Activated gamma-delta T cell treated with Interleukin-2 at 50 U/mL for 16 hours (primary cell): ENCODE results near the gene ANTXR2.
"Not testable (repeated sequence)": the region's sequence is repeated elsewhere in the genome, so short reads cannot be mapped to it uniquely, and the experiment has no call there.

Experiments used
- DNase-seq: peaks from one replicate; pipeline ENCODE4 v3.0.0-alpha.2; 2020

ANTXR2 gene

DNA sequence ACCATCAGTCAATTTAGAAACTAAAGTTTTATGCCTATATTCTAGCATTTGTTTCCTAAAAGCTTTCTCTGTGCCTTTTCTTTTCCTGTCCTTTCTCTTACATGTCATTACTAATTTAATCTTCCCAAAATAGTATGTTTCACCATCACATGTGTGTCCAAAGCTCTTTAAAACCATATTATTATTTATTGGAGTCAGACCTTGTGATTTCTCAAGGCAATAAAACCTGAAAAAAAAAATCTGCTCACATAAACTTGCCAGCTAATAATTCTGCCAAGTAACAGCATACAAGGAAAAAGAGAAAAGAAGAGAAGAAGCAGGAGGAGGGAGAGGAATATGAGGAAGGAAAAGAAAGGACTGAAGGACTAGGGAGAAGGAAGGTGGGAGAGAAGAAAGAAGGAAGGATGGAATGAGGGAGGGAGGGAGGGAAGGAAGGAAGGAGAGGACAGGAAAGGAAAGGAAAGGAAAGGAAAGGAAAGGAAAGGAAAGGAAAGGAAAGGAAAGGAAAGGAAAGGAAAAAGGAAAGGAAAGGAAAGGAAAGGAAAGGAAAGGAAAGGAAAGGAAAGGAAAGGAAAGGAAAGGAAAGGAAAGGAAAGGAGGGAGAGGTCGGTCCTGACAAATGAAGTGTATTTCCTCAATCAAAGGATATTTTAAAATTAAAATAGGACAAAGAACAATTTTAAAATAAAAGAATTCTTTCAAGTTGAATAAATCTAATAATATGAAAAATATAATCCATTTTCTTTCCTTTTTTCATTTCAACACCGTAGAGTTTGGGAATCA, 57.4 kb downstream of the ANTXR2 start:
- DNase-seq: no peak

- no peak for DNase-seq
Observed at GRCh38 chr4:80014531-80014930, 58.5 kb downstream of the ANTXR2 start.

- no peak for DNase-seq
Observed at GRCh38 chr4:80012291-80012690, 60.7 kb downstream of the ANTXR2 start.

GRCh38 chr4:80011636-80012236, 61.3 kb downstream of the ANTXR2 start:
- no peak for DNase-seq

DNA sequence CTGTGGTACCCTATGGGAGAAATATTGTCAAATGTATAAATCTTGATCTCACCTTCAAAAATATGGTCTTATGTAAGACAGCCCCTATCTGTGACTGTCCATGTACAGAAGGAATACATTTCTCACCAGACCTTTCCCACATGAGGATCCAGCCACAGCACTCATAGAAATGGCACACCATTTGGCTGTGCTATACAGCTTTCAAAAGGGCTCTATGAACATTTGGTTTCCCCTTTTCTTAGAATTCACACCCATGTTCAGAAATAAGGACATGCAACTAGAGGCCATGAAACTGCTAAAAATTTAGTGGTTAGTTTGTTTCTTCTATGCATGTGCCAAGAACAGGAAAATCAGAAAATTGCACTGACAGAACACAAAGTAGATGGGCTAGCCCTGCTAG, 62.7 kb downstream of the ANTXR2 start:
- DNase-seq: no peak

DNA sequence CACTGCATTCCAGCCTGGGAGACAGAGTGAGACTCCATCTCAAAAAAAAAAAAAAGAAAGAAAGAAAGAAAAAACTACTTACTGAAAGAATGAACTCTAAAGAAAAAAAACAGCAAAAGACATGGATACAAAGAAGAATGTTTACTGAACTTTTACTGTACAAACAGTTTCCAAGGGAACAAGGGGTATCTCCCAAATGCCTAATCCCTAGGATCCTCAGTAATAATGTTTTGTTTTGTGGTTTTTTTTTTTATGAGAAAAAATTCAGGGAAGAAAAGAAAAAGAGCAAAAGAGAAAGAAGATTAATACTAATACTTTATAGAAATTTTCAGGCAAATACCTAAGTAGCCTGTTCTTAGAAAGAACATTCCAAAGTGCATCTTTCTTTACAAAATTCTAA, 63.2 kb downstream of the ANTXR2 start:
- no peak for DNase-seq

DNA sequence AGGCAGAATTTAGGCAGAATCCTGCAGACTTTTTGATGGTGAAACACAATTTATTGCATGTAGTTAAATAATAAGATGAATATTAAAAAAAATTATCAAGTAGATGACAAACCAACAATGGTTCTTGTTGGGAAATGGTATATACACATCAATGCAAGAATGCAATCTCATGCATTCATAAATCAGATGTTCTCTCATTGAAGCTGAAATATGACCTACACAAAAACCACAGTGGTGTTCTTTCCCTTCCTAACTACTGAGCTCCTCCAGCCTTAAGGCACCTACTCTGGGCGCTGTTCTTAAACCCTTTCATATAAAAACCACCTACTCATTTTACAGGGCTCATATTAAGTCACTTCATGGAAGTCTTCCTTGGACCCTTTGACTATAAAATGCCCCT, 64.1 kb downstream of the ANTXR2 start:
- DNase-seq: no peak

- no peak for DNase-seq
Observed at GRCh38 chr4:80008351-80008750, 64.7 kb downstream of the ANTXR2 start.

DNA sequence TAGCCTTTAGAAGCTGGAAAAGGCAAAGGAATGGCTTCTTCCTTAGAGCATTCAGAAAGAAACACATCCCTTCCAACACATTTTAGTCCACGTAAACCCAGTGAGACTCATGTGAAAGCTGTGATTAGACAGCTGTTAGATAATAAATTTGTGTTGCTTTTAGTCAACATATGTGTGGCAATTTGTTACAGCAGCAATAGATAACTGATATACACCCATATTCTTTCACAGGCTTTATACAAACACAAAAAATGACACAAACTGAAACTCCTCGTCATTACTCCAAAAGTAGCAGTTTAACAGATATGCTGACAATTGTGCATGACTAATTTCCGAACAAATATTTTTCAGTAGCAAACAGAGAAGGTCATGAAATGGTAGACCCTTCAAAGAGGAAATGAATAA, 65.3 kb downstream of the ANTXR2 start:
- DNase-seq: no peak

DNA sequence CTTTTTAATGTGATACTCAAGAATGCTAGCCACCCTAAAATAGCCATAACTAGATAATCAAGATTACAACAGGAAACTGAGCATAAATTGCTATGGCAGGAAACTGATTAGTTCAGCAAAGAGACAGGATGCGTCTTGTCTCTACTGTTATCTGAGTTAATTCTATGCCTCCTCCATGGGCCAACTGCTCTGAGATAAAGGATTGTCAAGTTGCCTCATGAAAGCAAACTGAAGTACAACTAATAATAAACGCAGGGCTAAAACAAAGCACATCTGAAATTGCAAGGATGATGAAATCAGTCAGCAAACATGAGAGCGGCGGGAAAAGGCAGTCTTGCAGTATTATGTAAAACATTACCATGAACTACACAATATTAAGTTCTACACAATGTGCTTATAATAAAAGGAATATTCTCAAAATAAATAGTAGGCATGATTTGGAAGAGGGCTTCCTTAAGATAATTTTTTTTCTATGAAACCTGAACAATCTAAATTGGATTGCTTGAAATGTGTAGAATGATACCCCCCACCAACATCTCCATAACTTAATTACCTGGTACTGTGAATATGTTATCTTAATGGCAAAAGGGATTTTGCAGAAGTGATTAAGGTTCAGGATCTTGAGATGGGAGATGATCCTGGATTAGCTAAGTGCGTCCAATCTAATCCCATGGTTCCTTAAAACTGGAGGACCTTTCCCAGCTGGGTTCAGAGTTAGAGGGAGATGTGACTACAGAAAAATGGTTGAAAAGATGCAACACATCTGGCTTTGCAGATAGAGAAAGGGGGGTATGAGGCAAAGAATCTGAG, 65.9 kb downstream of the ANTXR2 start:
- DNase-seq: no peak

- DNase-seq: no peak
Observed at GRCh38 chr4:80005863-80006262, 67.2 kb downstream of the ANTXR2 start.

DNA sequence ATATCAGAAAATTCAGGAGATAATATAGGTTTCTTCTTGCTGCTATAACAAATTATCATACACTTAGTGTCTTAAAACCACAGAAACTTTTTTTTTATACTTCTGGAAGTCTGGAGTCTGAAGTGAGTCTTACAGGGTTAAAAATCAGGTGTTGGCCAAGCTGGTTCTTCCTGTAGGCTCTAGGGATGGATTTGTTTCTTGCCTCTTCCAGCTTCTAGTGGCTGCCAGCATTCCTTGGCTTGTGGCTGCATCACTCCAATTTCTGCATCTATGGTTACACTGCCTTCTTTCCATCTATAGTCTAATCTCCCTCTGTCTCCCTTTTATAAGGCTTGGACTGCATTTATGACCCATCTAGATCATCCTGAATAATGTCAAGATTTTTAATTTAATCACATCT, 68.7 kb downstream of the ANTXR2 start:
- DNase-seq: no peak

DNA sequence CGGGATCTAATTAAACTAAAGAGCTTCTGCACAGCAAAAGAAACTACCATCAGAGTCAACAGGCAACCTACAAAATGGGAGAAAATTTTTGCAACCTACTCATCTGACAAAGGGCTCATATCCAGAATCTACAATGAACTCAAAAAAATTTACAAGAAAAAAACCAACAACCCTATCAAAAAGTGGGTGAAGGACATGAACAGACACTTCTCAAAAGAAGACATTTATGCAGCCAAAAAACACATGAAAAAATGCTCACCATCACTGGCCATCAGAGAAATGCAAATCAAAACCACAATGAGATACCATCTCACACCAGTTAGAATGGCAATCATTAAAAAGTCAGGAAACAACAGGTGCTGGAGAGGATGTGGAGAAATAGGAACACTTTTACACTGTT, 70.5 kb downstream of the ANTXR2 start:
- not testable (repeated sequence) for DNase-seq

GRCh38 chr4:79999048-79999447, 74.0 kb downstream of the ANTXR2 start:
- not testable (repeated sequence) for DNase-seq

DNA sequence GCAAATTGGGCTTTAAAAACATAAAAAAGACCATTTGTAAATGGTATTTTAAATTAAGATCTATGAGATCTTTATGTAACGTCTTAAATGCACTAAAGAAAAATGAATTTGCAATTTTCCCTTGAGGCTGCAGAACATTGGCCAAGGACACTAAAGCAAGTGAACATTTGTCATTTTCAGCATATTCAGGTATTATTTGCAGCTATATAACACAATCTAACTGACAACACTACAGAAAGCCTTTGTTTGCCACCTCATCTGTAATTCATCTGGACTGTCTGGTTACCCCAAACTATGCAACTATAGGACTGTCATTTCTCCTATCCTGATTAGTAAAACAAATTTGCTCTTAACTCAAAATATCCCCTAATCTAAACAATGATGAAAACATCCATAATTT, 74.8 kb downstream of the ANTXR2 start:
- DNase-seq: no peak

- no peak for DNase-seq
Observed at GRCh38 chr4:79996851-79997250, 76.2 kb downstream of the ANTXR2 start.

DNA sequence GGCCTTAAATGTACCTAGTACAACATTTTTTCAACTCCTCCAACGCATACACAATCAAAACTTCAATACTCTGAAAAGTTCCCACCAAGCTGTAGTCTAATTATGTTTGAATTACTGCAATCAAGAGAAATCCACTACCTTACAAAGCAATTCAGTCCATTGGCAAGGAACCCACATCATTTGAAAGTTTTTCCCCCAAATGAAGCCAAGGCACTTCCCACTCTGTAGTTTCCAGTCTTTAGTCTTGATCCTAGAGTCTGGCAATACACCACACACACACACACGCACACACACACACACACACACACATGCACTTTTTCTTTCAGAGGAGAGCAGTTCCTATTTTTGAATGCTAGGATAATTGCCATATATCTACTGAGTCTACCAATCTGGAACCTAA, 79.6 kb downstream of the ANTXR2 start:
- DNase-seq: no peak

- no peak for DNase-seq
Observed at GRCh38 chr4:79991601-79992000, 81.4 kb downstream of the ANTXR2 start.

GRCh38 chr4:79991100-79991499, 81.9 kb downstream of the ANTXR2 start:
- not testable (repeated sequence) for DNase-seq

- DNase-seq: no peak
Observed at GRCh38 chr4:79987401-79987800, 85.6 kb downstream of the ANTXR2 start.

- DNase-seq: no peak
Observed at GRCh38 chr4:79983431-79983830, 89.6 kb downstream of the ANTXR2 start.

DNA sequence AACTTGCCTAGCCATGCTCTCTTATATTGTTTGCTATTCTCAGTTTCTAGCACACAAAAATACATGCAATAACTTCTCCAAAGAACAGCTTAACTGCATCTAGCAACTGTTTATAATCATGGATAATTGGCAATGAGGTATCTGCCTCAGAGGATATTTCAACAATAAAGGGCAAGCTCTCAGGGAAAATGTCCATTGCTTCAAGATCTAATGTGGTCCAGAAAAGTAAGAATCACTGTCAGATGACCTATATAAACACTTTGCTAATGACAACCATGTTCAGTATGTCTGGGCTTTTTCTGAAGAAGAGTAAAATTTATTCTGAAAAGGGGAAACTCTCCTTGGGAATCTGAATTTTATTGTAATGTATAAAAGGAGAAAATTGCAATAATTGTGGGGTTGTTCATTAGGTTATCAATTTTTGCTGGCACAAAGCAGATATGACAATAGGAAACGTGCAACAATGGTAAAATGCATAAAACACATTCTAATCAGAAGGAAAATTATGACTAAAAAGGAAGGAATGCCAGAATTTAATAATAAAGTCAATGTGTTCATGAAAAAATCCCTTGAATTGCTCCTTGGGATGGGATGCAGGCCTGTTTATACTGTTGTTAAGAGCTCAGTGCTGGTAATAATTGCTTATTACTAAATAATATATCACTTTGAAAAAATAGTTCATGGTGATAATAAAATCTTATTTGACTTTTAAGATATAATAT, 90.3 kb downstream of the ANTXR2 start:
- no peak for DNase-seq

DNA sequence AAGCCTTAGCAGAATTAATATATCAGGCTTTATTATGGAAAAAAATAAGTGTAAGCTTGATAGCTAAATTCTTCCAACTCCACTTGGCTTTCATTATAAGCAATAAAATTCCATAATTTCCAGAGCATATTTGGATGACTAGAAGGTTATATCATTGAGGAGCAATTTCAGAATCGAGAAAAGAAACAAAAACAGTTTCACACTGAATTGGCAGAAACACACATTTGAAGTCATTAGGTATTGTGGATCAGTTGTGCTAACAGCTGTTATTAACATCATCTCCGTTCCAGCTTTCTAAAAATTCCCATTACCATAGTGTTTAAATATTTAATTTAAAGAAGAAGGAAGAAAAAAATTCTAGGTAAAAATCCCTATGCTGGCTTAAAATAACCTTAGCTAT, 92.6 kb downstream of the ANTXR2 start:
- no peak for DNase-seq
